Measurements from ENCODE around the gene RPL29.

Gene RPL29

GRCh38 chr3:51957520-51958205 is 38.0 kb downstream of the RPL29 start:
- DNase-seq (ENCODE audit: low read depth), result no peak
- H3K4me3 ChIP-seq (ENCODE audit: low read length), result no peak overlapping the region
- TF ChIP-seq CTCF (conservative IDR thresholded peaks at IDR 0.05; ENCODE audit: low read length), result no peak

GRCh38 chr3:51955893-51956770 is 39.6 kb downstream of the RPL29 start:
- DNase-seq (ENCODE audit: low read depth), result no peak
- H3K4me3 ChIP-seq (ENCODE audit: low read length), result no peak overlapping the region

GRCh38 chr3:51955175-51955892 is 40.4 kb downstream of the RPL29 start, which contains the start of gene GPR62:
Gene GPR62 (plus strand): TSS chr3:51955381. CDS start chr3:51955653, 272 bp downstream.
- no peak for TF ChIP-seq CTCF (conservative IDR thresholded peaks at IDR 0.05; ENCODE audit: low read length)
- DNase-seq (ENCODE audit: low read depth), result no peak
- H3K4me3 ChIP-seq (ENCODE audit: low read length), result no peak within 1 kb of the TSS

More at GRCh38 chr3:51955893-51956770, 39.6 kb downstream of the RPL29 start:
- TF ChIP-seq CTCF (conservative IDR thresholded peaks at IDR 0.05; ENCODE audit: low read length), result peak; percentile 36

GRCh38 chr3:51954713-51955112 is 41.0 kb downstream of the RPL29 start:
- no peak for TF ChIP-seq CTCF (conservative IDR thresholded peaks at IDR 0.05; ENCODE audit: low read length)
- H3K4me3 ChIP-seq (ENCODE audit: low read length), result no peak overlapping the region
- no peak for DNase-seq (ENCODE audit: low read depth)

DNA sequence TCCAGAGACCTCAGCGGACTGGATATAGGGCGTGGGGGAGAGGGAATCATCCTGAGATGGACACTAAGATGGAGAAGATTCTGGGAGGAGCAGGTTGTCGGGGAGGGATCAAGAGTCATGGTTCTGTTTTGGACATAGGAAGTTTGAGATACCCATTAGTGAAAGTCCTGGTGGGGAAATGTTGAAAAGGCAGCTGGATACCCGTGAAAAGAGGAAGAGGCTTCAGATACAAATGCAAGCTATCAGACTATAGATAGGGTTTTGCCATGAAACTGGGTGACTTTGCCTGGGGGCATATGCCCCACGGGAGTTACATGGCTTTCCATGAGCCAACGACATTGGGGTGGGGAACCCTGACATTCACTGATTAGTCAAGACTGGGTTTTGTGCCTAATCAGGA is 41.6 kb downstream of the RPL29 start:
- no peak for DNase-seq (ENCODE audit: low read depth)
- no peak for TF ChIP-seq CTCF (conservative IDR thresholded peaks at IDR 0.05; ENCODE audit: low read length)
- no peak overlapping the region for H3K4me3 ChIP-seq (ENCODE audit: low read length)

DNA sequence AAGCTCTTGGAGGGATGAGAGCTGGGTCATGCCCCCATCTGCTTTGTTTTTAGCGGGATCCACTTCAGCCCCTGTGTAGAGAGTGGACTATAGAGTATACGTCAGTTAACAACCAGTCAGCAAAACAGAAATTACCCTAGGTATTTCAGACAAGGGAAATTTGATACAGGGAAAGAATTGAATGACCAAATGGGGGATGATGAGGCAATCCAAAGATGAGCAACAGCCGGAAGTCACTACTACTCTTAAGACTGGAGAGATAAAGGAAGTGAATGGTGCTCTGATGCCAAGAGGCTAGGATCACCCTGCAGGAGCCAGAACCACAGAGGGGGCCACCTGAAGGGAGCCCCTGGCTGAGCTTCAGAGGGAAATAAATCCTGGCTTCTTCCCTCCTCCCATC is 42.2 kb downstream of the RPL29 start:
- H3K4me3 ChIP-seq (ENCODE audit: low read length), result no peak overlapping the region
- peak; percentile 53 for DNase-seq (ENCODE audit: low read depth)
- TF ChIP-seq CTCF (conservative IDR thresholded peaks at IDR 0.05; ENCODE audit: low read length), result no peak

All from AG10803 (cell line).